Neural cell (in vitro differentiated cells): ENCODE measurements around the gene AOC2. TPM values are rescaled to one million over a fixed set of nuclear protein-coding genes. Genes with fewer than 3 reads are reported as not detected.

ENCODE experiments used
- H2AFZ ChIP-seq: fragments of 200-600, 300-800 bp; sonication (generic), shearing (Covaris generic); 2 replicates; pipeline ENCODE4 v1.6.0; 2014; ENCODE audit warnings: low read depth, mild to moderate bottlenecking, antibody characterized with exemption, low read length, moderate library complexity
- H3F3A ChIP-seq: fragments of 200-600 bp; shearing (Covaris generic); 2 replicates; pipeline ENCODE4 v1.6.1; 2016; ENCODE audit warnings: mild to moderate bottlenecking, moderate library complexity, mixed read lengths, antibody characterized with exemption, low read length; ENCODE audit not compliant: insufficient read depth, poor library complexity, severe bottlenecking
- H3K27ac ChIP-seq: fragments of 200-600, 300-800 bp; sonication (generic), shearing (Covaris generic); 2 replicates; pipeline ENCODE4 v1.5.1; 2014; ENCODE audit warnings: mild to moderate bottlenecking, low read length, moderate library complexity
- H3K27me3 ChIP-seq: fragments of 300-800, 200-600 bp; sonication (generic), shearing (Covaris generic); 2 replicates; pipeline ENCODE4 v1.6.0; 2014; ENCODE audit warnings: mild to moderate bottlenecking, low read depth, low read length, moderate library complexity; ENCODE audit not compliant: insufficient read depth
- H3K36me3 ChIP-seq: fragments of 300-800, 200-600 bp; sonication (generic), shearing (Covaris generic); 2 replicates; pipeline ENCODE4 v1.5.1; 2014; ENCODE audit warnings: mild to moderate bottlenecking, antibody characterized with exemption, low read length, moderate library complexity; ENCODE audit not compliant: insufficient read depth
- H3K4me2 ChIP-seq: fragments of 300-800, 200-600 bp; sonication (generic), shearing (Covaris generic); 2 replicates; pipeline ENCODE4 v1.6.0; 2014; ENCODE audit warnings: mild to moderate bottlenecking, low read length
- H3K4me3 ChIP-seq: fragments of 300-800, 200-600 bp; sonication (generic), shearing (Covaris generic); 2 replicates; pipeline ENCODE4 v1.5.1; 2014; ENCODE audit warnings: mild to moderate bottlenecking, low read length, moderate library complexity
- H3K79me2 ChIP-seq: fragments of 200-600 bp; shearing (Covaris generic); replicated peaks from 2 replicates; pipeline ENCODE4 v1.6.0; 2014; ENCODE audit warnings: mild to moderate bottlenecking, low read length, moderate library complexity; ENCODE audit not compliant: insufficient read depth
- H3K9ac ChIP-seq: fragments of 300-800, 200-600 bp; sonication (generic), shearing (Covaris generic); 2 replicates; pipeline ENCODE4 v1.6.1; 2016; ENCODE audit warnings: mild to moderate bottlenecking, low read length, mixed read lengths
- H3K9me2 ChIP-seq: fragments of 200-600 bp; shearing (Covaris generic); 2 replicates; pipeline ENCODE4 v1.6.1; 2016; ENCODE audit warnings: mild to moderate bottlenecking, low read length, mixed read lengths; ENCODE audit not compliant: insufficient read depth
- H3K9me3 ChIP-seq: fragments of 200-600, 300-800 bp; sonication (generic), shearing (Covaris generic); 2 replicates; pipeline ENCODE4 v1.6.1; 2016; ENCODE audit warnings: mild to moderate bottlenecking, mixed run types, low read length, moderate library complexity, mixed read lengths
- H4K20me1 ChIP-seq: fragments of 200-600 bp; shearing (Covaris generic); 2 replicates; pipeline ENCODE4 v1.6.1; 2016; ENCODE audit warnings: mild to moderate bottlenecking, mixed run types; ENCODE audit not compliant: insufficient read depth
- CTCF ChIP-seq: fragments of 450-650 bp; IDR thresholded peaks from 2 replicates; pipeline ENCODE4 v1.5.1; 2014; ENCODE audit warnings: antibody characterized with exemption, mild to moderate bottlenecking, moderate library complexity; ENCODE audit not compliant: poor library complexity, severe bottlenecking
- EP300 ChIP-seq: fragments of 450-650 bp; conservative IDR thresholded peaks from 2 replicates; pipeline ENCODE4 v1.6.1; 2014; ENCODE audit warnings: antibody characterized with exemption, mild to moderate bottlenecking, moderate library complexity; ENCODE audit not compliant: poor library complexity, severe bottlenecking
- EZH2 ChIP-seq: fragments of 200-600, 300-800 bp; shearing (Covaris generic), sonication (generic); IDR thresholded peaks from 2 replicates; pipeline ENCODE4 v1.6.1; 2014; ENCODE audit warnings: antibody characterized with exemption, low read length, borderline replicate concordance, mild to moderate bottlenecking; ENCODE audit not compliant: insufficient read depth, poor library complexity, severe bottlenecking
- MXI1 ChIP-seq: fragments of 450-650 bp; conservative IDR thresholded peaks from 2 replicates; pipeline ENCODE4 v1.6.1; 2014; ENCODE audit warnings: antibody characterized with exemption, mild to moderate bottlenecking; ENCODE audit not compliant: poor library complexity, severe bottlenecking
- POLR2AphosphoS5 ChIP-seq: IDR thresholded peaks from 2 replicates; pipeline ENCODE4 v1.6.1; 2012
- RAD21 ChIP-seq: fragments of 450-650 bp; conservative IDR thresholded peaks from 2 replicates; pipeline ENCODE4 v1.6.1; 2014; ENCODE audit warnings: antibody characterized with exemption, mild to moderate bottlenecking, moderate library complexity
- REST ChIP-seq: IDR thresholded peaks from 2 replicates; pipeline ENCODE4 v1.6.1; 2012; ENCODE audit warnings: borderline replicate concordance
- SMC3 ChIP-seq: fragments of 450-650 bp; conservative IDR thresholded peaks from 2 replicates; pipeline ENCODE4 v1.6.1; 2014; ENCODE audit warnings: antibody characterized with exemption, mild to moderate bottlenecking, moderate library complexity; ENCODE audit not compliant: poor library complexity
- TAF1 ChIP-seq: IDR thresholded peaks from 2 replicates; pipeline ENCODE4 v1.6.1; 2012; ENCODE audit warnings: low read depth
- polyA plus RNA-seq: library from polyadenylated mRNA; depleted of rRNA; stranded (reverse); fragments of >200 nt; gene quantifications from 2 replicates; pipeline ENCODE4 v1.2.3, GENCODE V29; 2014

AOC2 gene
- polyA plus RNA-seq, 1 donor from 2014 or later = 2.8 TPM

GRCh38 chr17:42846594-42847280 lies 2.4 kb downstream of the AOC2 start:
- TF ChIP-seq CTCF (no peak), RAD21 (no peak), POLR2AphosphoS5 (no peak), REST (no peak), TAF1 (no peak), EZH2 (no peak), MXI1 (no peak), SMC3 (no peak), EP300 (no peak)
- Histone ChIP-seq H3K36me3 (no peaks in the 10 kb centered on the region), H3K4me3 (no peak overlapping the region), H3K9me3 (no peaks in the 10 kb centered on the region), H4K20me1 (no peaks in the 10 kb centered on the region), H2AFZ (no peak overlapping the region), H3K9ac (no peak overlapping the region), H3K27me3 (no peaks in the 10 kb centered on the region), H3K27ac (no peak overlapping the region), H3F3A (no peaks in the 10 kb centered on the region), H3K4me2 (no peak overlapping the region), H3K9me2 (no peaks in the 10 kb centered on the region), H3K79me2 (no peaks in the 10 kb centered on the region)

- H3K9me2 ChIP-seq = no peaks in the 10 kb centered on the region
- H3F3A ChIP-seq = no peaks in the 10 kb centered on the region
- no peak overlapping the region for H2AFZ ChIP-seq
- H3K27me3 ChIP-seq = no peaks in the 10 kb centered on the region
- H3K4me2 ChIP-seq = no peak overlapping the region
- no peaks in the 10 kb centered on the region for H4K20me1 ChIP-seq
- no peak overlapping the region for H3K27ac ChIP-seq
- TF ChIP-seq MXI1 = no peak
- TF ChIP-seq POLR2AphosphoS5 = no peak
- no peak for TF ChIP-seq CTCF
- no peak for TF ChIP-seq TAF1
- TF ChIP-seq RAD21 = no peak
- TF ChIP-seq EP300 = no peak
- TF ChIP-seq REST = no peak
- no peaks in the 10 kb centered on the region for H3K9me3 ChIP-seq
- H3K36me3 ChIP-seq = no peaks in the 10 kb centered on the region
- H3K79me2 ChIP-seq = no peaks in the 10 kb centered on the region
- H3K4me3 ChIP-seq = no peak overlapping the region
- H3K9ac ChIP-seq = no peak overlapping the region
Measured at GRCh38 chr17:42848093-42848492, 3.7 kb downstream of the AOC2 start.
